Peyer's patch (tissue), 4 donors: Measurements from ENCODE around the gene KAZN.
A peak's percentile ranks its signal among the peaks of the same experiment; 100 is the strongest.

Source experiments
- POLR2A ChIP-seq, 2 donors: fragments of 450-650 bp; IDR thresholded peaks; one replicate each; pipeline ENCODE4 v1.5.1; 2017; ENCODE audit warnings: antibody characterized with exemption in 2 of 2, mild to moderate bottlenecking in 2 of 2, moderate library complexity in 2 of 2
- TF ChIP-seq, protein P1 (sequence below), 6 experiments: fragments of 450-650 bp in 4 of 6; fragments of 200-600 bp in 2 of 6; sonication (generic) in 1 of 6; IDR thresholded peaks; one replicate each; pipeline ENCODE4 v1.5.1; 2017 to 2019; ENCODE audit warnings: antibody characterized with exemption in 6 of 6, mild to moderate bottlenecking in 3 of 6, moderate library complexity in 1 of 6

DNA sequence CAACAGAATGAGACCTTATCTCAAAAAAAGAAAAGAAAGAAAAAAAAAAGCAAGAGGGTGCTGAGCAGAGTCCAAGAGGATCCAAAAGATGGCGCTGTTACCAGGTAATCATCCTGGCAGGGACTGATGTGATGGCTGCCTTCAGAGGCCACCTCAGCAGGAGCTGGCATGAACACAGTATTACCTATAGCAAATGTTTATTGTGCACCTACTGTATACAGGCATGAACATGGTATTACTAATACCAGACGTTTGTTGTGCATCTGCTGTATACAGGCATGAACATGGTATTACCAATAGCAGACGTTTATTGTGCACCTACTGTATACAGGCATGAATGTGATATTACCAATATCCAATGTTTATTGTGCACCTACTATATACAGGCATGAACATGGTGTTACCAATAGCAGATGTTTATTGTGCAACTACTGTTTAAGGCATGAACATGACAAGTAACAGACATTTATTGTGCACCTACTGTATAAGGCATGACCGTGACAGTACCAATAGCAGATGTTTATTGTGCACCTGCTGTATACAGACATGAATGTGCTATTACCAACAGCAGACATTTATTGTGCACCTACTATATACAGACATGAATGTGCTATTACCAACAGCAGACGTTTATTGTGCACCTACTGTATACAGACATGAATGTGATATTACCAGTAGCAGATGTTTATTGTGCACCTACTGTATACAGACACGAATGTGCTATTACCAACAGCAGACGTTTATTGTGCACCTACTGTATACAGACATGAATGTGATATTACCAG lies 439.9 kb downstream of the KAZN start:
- TF ChIP-seq, protein P1, sequence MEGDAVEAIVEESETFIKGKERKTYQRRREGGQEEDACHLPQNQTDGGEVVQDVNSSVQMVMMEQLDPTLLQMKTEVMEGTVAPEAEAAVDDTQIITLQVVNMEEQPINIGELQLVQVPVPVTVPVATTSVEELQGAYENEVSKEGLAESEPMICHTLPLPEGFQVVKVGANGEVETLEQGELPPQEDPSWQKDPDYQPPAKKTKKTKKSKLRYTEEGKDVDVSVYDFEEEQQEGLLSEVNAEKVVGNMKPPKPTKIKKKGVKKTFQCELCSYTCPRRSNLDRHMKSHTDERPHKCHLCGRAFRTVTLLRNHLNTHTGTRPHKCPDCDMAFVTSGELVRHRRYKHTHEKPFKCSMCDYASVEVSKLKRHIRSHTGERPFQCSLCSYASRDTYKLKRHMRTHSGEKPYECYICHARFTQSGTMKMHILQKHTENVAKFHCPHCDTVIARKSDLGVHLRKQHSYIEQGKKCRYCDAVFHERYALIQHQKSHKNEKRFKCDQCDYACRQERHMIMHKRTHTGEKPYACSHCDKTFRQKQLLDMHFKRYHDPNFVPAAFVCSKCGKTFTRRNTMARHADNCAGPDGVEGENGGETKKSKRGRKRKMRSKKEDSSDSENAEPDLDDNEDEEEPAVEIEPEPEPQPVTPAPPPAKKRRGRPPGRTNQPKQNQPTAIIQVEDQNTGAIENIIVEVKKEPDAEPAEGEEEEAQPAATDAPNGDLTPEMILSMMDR (IDR thresholded peaks at IDR 0.05) = peak in 1 of 6 experiments; percentile 2
- no peak for TF ChIP-seq POLR2A (IDR thresholded peaks at IDR 0.05)
